ENCODE results near the gene FHOD3.

- TF ChIP-seq CTCF (conservative IDR thresholded peaks at IDR 0.05 in 1 of 2, IDR thresholded peaks at IDR 0.05 in 1 of 2; ENCODE audit: extremely low read depth in 1 of 2, insufficient read depth in 1 of 2, low read depth in 1 of 2, low read length in 2 of 2) (no peak), EZH2 (IDR thresholded peaks at IDR 0.05; ENCODE audit: borderline replicate concordance, low read length) (no peak)
Observed at GRCh38 chr18:36625386-36625785, 327.9 kb downstream of the FHOD3 start.

All from mammary epithelial cell (primary cell).